ENCODE results near the gene CYP2B6.
"Not testable (repeated sequence)": the region's sequence is repeated elsewhere in the genome, so short reads cannot be mapped to it uniquely, and the experiment has no call there.

The CYP2B6 gene

DNA sequence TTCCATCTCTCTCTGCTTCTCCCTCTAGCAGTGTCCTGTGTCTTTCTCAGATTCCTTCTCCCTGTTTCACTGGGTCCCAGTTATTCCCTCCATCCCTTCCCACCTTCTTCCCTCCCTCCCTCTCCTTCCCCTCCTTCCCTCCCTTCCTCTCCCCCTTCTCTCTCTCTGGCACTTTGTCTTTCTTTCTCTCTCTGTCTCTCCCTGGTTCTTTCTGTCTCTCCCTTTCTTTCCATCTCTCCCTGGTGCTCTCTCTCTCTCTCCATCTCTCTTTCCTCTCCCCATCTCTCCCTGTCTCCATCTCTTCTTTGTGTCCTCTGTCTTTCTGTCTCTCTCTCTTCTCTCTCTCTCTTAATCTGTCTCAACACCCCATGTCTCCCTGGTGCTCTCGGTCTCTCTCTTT lies 31.7 kb upstream of the CYP2B6 start:
- TF ChIP-seq, protein P1, sequence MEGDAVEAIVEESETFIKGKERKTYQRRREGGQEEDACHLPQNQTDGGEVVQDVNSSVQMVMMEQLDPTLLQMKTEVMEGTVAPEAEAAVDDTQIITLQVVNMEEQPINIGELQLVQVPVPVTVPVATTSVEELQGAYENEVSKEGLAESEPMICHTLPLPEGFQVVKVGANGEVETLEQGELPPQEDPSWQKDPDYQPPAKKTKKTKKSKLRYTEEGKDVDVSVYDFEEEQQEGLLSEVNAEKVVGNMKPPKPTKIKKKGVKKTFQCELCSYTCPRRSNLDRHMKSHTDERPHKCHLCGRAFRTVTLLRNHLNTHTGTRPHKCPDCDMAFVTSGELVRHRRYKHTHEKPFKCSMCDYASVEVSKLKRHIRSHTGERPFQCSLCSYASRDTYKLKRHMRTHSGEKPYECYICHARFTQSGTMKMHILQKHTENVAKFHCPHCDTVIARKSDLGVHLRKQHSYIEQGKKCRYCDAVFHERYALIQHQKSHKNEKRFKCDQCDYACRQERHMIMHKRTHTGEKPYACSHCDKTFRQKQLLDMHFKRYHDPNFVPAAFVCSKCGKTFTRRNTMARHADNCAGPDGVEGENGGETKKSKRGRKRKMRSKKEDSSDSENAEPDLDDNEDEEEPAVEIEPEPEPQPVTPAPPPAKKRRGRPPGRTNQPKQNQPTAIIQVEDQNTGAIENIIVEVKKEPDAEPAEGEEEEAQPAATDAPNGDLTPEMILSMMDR (conservative IDR thresholded peaks at IDR 0.05; ENCODE audit: low read length): no peak
- DNase-seq (ENCODE audit: low read depth): no peak

DNA sequence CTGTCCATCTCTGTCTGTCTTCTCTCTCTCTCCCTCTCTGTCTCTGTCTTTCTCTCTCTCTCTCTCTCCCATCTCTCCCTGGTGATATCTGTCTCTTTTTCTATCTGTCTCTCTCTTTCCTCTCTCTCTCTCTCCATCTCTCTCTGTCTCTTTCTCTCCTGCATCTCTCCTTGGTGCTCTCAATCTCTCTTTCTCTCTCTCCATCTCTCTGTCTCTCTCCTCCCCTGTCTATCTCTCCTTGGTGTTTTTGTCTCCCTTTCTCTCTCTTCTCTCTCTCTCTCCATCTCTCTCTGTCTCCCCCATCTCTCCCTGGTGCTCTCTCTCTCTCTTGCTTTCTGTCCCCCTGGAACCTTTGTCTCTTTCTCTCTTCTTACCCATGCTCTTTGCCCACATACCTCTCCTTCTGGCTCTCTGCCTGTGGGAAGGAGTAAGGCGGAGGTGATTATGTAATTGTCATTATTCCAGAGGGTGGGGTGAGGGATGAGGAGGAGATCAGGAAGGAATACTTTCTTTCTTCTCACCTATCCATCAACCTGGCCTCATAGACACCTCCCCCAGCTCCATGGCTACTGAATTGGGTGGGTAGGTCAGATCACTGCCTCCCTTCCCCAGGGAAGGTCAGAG lies 30.9 kb upstream of the CYP2B6 start:
- DNase-seq (ENCODE audit: low read depth): no peak
- TF ChIP-seq, protein P1 (conservative IDR thresholded peaks at IDR 0.05; ENCODE audit: low read length): no peak
- H3K4me3 ChIP-seq (ENCODE audit: low read length): no peak overlapping the region

More for the DNA sequence above, 31.7 kb upstream of the CYP2B6 start:
- no peak overlapping the region for H3K4me3 ChIP-seq (ENCODE audit: low read length)

DNA sequence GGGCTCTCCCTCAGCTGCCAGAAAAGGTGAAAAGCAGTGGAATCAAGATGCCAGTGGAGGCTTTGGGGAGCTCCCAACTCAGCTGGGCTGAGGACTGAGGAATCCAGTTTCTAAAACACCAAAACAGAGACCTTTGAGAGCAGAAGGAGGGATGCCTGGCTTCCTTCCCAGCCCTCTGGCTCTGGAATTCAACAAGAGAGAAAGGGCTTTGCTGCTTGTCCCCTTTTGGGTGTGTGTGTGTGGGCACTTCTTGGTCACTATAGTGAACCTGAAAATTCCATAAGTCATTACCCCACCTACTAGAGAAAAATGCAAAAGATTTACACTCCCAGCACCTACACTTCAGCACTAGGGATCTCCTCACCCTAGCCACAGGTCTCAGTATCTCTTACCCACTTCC lies 30.3 kb upstream of the CYP2B6 start:
- TF ChIP-seq, protein P1 (conservative IDR thresholded peaks at IDR 0.05; ENCODE audit: low read length): no peak
- H3K4me3 ChIP-seq (ENCODE audit: low read length): no peak overlapping the region
- DNase-seq (ENCODE audit: low read depth): no peak

DNA sequence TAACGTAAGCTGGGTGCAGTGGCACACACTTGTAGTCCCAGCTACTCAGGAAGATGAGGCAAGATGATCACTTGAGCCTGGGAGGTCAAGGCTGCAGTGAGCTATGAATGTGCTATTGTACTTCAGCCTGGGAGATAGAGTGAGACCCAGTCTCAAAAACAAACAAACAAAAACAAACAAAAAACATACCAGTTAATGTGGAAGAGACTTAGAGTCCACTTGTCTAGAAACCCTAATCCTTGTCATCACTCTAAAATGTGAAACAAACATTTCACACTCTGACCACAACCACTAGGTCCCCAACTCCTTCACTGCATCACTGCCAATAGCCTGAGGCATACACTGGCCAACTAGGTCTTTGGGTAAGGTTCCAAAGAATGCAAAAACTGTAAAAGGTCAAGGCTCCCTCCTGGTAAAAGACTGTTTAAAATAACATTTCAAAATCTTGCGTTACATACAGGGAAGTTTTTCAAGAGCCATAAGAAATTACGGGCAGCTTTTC lies 28.6 kb upstream of the CYP2B6 start:
- TF ChIP-seq, protein P1 (conservative IDR thresholded peaks at IDR 0.05; ENCODE audit: low read length): no peak
- DNase-seq (ENCODE audit: low read depth): peak; percentile 16
- H3K4me3 ChIP-seq (ENCODE audit: low read length): no peak overlapping the region

DNA sequence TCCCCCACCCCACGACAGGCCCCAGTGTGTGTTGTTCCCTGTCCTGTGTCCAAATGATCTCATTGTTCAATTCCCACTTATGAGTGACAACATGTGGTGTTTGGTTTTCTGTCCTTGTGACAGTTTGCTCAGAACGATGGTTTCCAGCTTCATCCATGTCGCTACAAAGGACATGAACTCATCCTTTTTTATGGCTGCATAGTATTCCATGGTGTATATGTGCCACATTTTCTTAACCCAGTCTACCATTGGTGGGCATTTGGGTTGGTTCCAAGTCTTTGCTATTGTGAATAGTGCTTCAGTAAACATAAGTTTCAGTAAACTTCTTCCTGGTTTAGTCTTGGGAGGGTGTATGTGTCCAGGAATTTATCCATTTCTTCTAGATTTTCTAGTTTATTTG lies 26.7 kb upstream of the CYP2B6 start:
- not testable (repeated sequence) for DNase-seq (ENCODE audit: low read depth); H3K4me3 ChIP-seq (ENCODE audit: low read length)

DNA sequence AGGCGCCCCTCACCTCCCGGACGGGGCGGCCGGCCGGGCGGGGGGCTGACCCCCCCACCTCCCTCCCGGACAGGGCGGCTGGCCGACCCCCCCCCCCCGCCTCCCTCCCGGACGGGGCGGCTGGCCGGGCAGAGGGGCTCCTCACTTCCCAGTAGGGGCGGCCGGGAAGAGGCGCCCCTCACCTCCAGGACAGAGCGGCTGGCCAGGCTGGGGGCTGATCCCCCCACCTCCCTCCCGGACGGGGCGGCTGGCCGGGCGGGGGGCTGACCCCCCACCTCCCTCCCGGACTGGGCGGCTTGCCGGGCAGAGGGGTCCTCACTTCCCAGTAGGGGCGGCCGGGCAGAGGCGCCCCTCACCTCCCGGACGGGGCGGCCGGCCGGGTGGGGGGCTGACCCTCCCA lies 25.7 kb upstream of the CYP2B6 start:
- H3K4me3 ChIP-seq (ENCODE audit: low read length); DNase-seq (ENCODE audit: low read depth): not testable (repeated sequence)

DNA sequence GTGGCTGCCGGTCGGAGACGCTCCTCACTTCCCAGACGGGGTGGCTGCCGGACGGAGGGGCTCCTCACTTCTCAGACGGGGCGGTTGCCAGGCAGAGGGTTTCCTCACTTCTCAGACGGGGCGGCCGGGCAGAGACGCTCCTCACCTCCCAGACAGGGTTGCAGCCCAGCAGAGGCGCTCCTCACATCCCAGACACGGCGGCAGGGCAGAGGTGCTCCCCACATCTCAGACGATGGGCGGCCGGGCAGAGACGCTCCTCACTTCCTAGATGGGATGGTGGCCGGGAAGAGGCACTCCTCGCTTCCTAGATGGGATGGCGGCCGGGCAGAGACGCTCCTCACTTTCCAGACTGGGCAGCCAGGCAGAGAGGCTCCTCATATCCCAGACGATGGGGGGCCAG lies 24.5 kb upstream of the CYP2B6 start:
- H3K4me3 ChIP-seq (ENCODE audit: low read length); DNase-seq (ENCODE audit: low read depth): not testable (repeated sequence)

DNA sequence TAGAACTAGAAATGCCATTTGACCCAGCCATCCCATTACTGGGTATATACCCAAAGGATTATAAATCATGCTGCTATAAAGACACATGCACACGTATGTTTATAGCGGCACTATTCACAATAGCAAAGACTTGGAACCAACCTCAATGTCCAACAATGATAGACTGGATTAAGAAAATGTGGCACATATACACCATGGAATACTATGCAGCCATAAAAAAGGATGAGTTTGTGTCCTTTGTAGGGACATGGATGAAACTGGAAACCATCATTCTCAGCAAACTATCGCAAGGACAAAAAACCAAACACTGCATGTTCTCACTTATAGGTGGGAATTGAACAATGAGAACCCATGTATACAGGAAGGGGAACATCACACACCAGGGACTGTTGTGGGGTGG lies 23.0 kb upstream of the CYP2B6 start:
- DNase-seq (ENCODE audit: low read depth); H3K4me3 ChIP-seq (ENCODE audit: low read length): not testable (repeated sequence)

DNA sequence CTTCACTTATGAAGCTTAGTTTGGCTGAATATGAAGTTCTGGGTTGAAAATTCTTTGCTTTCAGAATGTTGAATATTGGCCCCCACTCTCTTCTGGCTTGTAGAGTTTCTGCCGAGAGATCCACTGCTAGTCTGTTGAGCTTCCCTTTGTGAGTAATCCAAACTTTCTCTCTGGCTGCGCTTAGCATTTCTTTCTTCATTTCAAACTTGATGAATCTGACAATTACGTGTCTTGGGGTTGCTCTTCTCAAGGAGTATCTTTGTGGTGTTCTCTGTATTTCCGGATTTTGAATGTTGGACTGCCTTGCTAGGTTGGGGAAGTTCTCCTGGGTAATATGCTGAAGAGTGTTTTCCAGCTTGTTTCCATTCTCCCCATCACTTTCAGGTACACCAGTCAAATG lies 21.4 kb upstream of the CYP2B6 start:
- not testable (repeated sequence) for H3K4me3 ChIP-seq (ENCODE audit: low read length); DNase-seq (ENCODE audit: low read depth)

DNA sequence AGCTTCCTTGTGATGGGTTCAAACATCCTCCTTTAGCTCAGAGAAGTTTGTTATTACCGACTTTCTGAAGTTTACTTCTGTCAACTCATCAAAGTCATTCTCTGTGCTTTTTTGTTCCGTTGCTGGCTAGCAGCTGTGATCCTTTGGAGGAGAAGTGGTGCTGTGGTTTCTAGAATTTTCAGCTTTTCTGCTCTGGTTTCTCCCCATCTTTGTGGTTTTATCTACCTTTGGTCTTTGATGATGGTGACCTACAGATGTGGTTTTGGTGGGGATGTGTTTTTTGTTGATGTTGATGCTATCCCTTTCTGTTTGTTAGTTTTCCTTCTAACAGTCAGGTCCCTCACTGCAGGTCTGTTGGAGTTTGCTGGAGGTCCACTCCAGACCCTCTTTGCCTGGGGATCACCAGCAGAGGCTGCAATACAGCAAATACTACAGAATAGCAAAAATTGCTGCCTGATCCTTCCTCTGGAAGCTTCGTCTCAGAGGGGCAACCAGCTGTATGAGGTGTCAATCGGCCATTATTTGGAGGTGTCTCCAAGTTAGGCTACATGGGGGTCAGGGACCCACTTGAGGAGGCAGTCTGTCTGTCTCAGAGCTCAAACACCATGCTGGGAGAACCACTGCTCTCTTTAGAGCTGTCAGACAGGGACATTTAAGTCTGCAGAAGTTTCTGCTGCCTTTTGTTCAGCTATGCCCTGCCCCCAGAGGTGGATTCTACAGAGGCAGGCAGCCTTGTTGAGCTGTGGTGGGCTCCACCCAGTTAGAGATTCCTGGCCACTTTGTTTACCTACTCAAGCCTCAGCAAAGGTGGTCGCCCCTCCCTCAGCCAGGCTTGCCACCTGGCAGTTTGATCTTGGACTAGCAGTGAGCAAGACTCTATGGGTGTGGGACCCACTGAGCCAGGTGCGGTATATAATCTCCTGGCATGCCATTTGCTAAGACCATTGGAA lies 20.4 kb upstream of the CYP2B6 start:
- DNase-seq (ENCODE audit: low read depth); H3K4me3 ChIP-seq (ENCODE audit: low read length): not testable (repeated sequence)
